DMS153 treated with DMSO at 0.1 percent for 48 hours (cell line): ENCODE data around the gene LEFTY2.
"Not testable (repeated sequence)": the region's sequence is repeated elsewhere in the genome, so short reads cannot be mapped to it uniquely, and the experiment has no call there.

ENCODE experiments used
- DNase-seq: peaks from one replicate; lab custom pipeline; 2025; ENCODE audit not compliant: unreplicated experiment; lab: John Stamatoyannopoulos, UW

LEFTY2 gene

GRCh38 chr1:225954753-225955152 lies 13.7 kb upstream of the LEFTY2 start:
- no peak for DNase-seq

DNA sequence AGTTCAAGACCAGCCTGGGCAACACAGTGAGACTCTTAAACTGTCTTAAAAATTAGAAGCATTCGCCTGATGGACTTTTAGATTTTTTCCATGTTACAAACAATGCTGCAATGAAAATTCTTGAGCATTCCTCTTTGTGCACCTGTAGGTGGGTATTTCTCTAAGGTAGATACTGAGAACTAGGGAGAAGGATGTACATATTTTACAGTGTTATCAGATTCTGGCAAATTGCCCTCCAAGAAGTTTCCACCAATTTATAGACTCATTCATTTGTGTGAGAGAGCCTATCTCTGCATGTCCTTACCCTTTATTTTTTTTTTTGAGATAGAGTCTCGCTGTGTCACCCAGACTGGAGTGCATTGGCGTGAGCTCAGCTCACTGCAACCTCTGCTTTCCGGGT lies 12.3 kb upstream of the LEFTY2 start:
- no peak for DNase-seq

- DNase-seq, result no peak
These were observed 10.0 kb upstream of the LEFTY2 start for GRCh38 chr1:225950905-225951497.

- DNase-seq, result no peak
These were observed 8.0 kb upstream of the LEFTY2 start for GRCh38 chr1:225949041-225949440.

- no peak for DNase-seq
These were observed 5.8 kb upstream of the LEFTY2 start for GRCh38 chr1:225946803-225947202.

- DNase-seq, result no peak
These were observed 5.1 kb upstream of the LEFTY2 start for GRCh38 chr1:225946082-225946620.

- DNase-seq, result no peak
These were observed 4.5 kb upstream of the LEFTY2 start for GRCh38 chr1:225945564-225945963.

- no peak for DNase-seq
These were observed 3.9 kb upstream of the LEFTY2 start for GRCh38 chr1:225944951-225945350.

GRCh38 chr1:225944387-225944786 lies 3.4 kb upstream of the LEFTY2 start:
- no peak for DNase-seq

DNA sequence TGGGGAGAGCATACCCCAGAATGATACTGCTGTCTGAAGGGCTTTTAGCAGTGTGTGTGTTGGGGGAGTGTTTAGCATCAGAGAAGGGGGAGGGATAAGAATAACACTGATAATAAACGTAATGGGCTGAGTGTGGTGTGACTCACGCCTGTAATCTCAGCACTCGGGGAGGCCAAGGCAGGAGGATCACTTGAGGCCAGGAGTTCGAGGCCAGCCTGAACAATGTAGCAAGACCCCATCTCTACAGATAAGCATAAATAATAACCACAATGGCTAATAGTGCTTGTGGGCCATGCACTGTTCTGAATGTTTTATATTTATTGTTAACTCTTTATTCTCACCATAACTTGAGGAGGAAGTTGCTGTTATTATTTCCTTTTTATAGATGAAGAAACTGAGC lies 2.6 kb upstream of the LEFTY2 start:
- DNase-seq, result no peak

- DNase-seq, result no peak
These were observed 1.6 kb upstream of the LEFTY2 start for GRCh38 chr1:225942574-225942973.

- no peak for DNase-seq
These were observed 862 bp upstream of the LEFTY2 start for GRCh38 chr1:225941942-225942222.

DNA sequence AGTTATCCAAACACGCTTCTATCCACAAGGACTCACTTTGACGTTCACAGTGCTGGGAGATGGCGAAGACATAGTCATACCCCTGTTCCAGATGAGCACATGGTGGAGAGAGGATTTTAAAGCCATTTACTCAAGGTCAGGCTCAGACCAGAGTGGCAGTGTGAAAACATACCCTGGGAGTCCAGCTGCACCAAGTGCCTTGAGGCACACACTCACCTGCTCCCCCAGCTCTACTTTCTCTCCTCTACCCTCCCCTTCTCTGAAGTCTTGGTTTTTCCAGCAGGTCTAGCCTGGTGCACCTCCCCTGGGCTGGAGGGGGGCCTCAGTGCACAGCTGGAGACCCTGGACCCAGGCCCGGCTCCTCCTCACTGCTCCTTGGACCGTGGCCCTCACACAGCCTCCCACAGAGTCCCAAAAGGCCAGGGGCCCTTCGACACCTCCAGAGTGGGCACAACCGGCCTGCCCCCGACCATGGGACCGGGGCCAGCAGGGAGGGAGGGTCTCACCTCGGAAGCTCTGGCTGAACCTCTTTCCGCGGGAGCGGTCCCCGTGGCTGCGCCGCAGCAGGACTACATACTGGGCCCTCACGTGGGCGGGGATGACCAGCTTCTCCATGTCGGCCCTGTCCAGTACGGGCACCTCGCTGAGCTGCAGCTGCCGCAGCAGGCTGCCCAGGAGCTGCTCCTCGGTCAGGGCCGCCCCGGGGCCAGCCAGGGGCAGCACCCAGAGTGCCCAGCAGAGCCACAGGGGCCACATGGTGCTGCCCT lies 452 bp downstream of the LEFTY2 start:
- DNase-seq, result no peak

- DNase-seq, result not testable (repeated sequence)
These were observed 1.1 kb downstream of the LEFTY2 start for GRCh38 chr1:225939939-225940310.

GRCh38 chr1:225939097-225939938 lies 1.7 kb downstream of the LEFTY2 start:
- DNase-seq, result not testable (repeated sequence)

DNA sequence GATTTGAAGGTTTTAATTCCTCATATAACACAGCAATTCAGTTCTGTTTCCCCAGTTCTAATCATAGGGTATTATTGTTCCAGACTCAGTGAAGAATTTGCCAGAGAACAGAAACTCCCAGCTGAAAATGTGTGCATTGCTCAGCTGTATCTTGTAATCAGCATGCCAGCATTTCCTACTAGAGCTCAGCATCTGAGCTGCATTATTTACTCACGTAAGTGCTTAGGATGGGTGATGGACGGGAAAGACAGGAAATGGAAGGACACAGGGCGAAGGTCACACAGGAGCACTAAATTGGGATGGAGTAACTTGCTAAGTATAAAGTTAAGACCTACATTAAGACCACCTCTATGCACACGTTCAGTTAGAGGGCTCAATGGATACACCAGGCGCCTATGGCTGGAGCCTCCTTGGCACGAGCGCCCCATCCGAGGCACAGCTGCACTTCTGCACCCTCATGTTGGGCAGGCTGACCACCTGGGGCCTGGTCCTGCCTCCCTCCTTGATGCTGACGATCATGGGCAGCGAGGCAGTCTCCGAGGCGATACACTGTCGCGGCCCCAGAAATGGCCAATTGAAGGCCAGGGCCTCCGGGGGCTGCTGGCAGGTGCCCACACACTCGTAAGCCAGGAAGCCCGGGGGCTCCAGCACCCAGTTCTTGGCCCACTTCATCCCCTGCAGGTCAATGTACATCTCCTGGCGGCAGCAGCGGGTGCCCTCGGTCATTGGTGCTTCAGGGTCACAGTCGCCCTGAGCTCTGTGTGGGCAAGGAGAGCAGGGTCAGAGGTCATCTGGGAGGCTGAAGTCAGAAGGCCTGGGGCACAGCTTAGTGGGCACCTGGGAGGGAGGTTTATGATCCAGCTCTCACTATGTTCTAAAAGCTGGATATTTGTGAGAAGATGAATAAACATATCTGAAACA lies 3.7 kb downstream of the LEFTY2 start:
- DNase-seq, result no peak

- DNase-seq, result no peak
These were observed 4.5 kb downstream of the LEFTY2 start for GRCh38 chr1:225936523-225936922.

DNA sequence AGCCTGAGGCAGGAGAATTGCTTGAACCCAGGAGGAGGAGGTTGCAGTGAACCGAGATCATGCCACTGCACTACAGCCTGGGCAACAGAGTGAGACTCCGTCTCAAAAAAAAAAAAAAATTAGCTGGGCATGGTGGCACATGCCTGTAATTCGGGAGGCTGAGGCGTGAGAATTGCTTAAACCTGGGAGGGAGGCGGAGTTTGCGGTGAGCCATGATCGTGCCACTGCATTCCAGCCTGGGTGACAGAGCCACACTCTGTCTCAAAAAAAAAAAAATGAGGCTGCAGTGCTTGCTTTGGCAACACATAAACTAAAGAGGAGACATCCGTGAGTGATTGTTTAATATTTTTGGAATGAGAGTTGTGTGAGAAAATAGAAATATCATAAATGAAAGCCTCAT lies 4.9 kb downstream of the LEFTY2 start:
- DNase-seq, result not testable (repeated sequence)

- DNase-seq, result no peak
These were observed 6.3 kb downstream of the LEFTY2 start for GRCh38 chr1:225934711-225935110.

- no peak for DNase-seq
These were observed 7.9 kb downstream of the LEFTY2 start for GRCh38 chr1:225933072-225933471.
